GM12891 (cell line): ENCODE data around the gene PALM.

Experiments used
- POLR2A ChIP-seq: IDR thresholded peaks from 2 replicates; pipeline ENCODE4 v1.6.1; 2011; ENCODE audit warnings: low read depth, low read length, control low read depth
- POLR2AphosphoS5 ChIP-seq: IDR thresholded peaks from 2 replicates; pipeline ENCODE4 v1.6.1; 2011; ENCODE audit warnings: low read depth, low read length, control low read depth
- POU2F2 ChIP-seq: IDR thresholded peaks from 2 replicates; pipeline ENCODE4 v1.6.1; 2011; ENCODE audit warnings: low read depth, mild to moderate bottlenecking, control low read depth, low read length, moderate library complexity
- TAF1 ChIP-seq: IDR thresholded peaks from 2 replicates; pipeline ENCODE4 v1.6.1; 2011; ENCODE audit warnings: low read depth, low read length, control low read depth

GRCh38 chr19:694481-695351 lies 14.0 kb upstream of the PALM start:
- no peak for TF ChIP-seq POLR2A
- no peak for TF ChIP-seq TAF1
- no peak for TF ChIP-seq POLR2AphosphoS5
- no peak for TF ChIP-seq POU2F2
